Measurements from ENCODE around the gene RALGPS1. TPM values are rescaled to one million over a fixed set of nuclear protein-coding genes. Genes with fewer than 3 reads are reported as not detected.

Gene RALGPS1
- total and polyA plus RNA-seq, 2 of the 13 experiments (the other 11 are each of a cell fraction or from before 2014, with no cell fraction given): 3.7 to 6.5 TPM

DNA sequence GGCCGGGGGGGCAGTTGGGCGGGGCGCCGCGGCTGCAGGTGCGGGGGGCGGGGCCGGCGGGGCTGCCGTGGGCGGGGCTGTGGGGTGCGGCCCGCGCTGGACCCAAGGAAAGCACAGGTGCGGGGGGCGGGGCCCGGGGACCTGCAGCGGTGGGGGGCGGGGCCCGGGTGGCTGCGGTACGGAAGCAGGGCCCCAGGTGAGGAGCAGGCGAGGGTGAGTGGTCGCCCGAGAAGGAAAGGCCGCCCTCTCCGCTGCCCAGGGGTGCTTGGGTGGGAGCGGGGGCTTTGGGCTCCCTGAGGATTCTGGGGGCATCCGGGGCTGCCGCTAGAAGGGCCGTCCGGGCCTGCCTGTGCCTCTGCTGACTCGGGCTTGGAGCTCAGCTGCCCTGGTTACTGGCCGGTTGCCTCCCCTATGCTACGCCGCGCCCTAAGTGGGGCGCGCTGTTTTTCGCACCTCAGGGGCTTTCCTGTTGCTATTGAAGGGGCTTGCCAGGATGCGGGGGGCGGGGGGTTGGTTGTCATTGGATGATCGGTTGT, 767 bp downstream of the RALGPS1 start (continued):
- TF ChIP-seq, protein P1, sequence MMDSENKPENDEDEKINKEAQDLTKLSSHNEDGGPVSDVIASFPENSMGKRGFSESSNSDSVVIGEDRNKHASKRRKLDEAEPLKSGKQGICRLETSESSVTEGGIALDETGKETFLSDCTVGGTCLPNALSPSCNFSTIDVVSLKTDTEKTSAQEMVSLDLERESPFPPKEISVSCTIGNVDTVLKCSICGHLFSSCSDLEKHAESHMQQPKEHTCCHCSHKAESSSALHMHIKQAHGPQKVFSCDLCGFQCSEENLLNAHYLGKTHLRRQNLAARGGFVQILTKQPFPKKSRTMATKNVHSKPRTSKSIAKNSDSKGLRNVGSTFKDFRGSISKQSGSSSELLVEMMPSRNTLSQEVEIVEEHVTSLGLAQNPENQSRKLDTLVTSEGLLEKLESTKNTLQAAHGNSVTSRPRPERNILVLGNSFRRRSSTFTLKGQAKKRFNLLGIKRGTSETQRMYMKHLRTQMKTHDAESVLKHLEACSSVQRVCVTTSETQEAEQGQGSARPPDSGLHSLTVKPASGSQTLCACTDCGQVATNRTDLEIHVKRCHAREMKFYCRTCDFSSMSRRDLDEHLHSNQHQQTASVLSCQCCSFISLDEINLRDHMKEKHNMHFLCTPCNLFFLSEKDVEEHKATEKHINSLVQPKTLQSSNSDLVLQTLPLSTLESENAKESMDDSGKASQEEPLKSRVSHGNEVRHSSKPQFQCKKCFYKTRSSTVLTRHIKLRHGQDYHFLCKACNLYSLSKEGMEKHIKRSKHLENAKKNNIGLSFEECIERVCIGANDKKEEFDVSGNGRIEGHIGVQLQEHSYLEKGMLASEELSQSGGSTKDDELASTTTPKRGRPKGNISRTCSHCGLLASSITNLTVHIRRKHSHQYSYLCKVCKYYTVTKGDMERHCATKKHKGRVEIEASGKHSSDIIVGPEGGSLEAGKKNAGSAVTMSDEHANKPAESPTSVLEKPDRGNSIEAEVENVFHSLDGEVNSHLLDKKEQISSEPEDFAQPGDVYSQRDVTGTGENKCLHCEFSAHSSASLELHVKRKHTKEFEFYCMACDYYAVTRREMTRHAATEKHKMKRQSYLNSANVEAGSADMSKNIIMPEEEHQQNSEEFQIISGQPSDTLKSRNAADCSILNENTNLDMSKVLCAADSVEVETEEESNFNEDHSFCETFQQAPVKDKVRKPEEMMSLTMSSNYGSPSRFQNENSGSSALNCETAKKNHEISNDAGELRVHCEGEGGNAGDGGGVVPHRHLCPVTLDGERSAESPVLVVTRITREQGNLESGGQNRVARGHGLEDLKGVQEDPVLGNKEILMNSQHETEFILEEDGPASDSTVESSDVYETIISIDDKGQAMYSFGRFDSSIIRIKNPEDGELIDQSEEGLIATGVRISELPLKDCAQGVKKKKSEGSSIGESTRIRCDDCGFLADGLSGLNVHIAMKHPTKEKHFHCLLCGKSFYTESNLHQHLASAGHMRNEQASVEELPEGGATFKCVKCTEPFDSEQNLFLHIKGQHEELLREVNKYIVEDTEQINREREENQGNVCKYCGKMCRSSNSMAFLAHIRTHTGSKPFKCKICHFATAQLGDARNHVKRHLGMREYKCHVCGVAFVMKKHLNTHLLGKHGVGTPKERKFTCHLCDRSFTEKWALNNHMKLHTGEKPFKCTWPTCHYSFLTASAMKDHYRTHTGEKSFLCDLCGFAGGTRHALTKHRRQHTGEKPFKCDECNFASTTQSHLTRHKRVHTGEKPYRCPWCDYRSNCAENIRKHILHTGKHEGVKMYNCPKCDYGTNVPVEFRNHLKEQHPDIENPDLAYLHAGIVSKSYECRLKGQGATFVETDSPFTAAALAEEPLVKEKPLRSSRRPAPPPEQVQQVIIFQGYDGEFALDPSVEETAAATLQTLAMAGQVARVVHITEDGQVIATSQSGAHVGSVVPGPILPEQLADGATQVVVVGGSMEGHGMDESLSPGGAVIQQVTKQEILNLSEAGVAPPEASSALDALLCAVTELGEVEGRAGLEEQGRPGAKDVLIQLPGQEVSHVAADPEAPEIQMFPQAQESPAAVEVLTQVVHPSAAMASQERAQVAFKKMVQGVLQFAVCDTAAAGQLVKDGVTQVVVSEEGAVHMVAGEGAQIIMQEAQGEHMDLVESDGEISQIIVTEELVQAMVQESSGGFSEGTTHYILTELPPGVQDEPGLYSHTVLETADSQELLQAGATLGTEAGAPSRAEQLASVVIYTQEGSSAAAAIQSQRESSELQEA (CRISPR knock-in tag; IDR thresholded peaks at IDR 0.05; ENCODE audit: not compliant biosample characterization): no peak
- TF ChIP-seq ZBTB21 (CRISPR knock-in tag; IDR thresholded peaks at IDR 0.05) (no peak), NFKBIZ (CRISPR knock-in tag; IDR thresholded peaks at IDR 0.05) (no peak), SOX5 (CRISPR knock-in tag; IDR thresholded peaks at IDR 0.05; ENCODE audit: borderline replicate concordance) (no peak), IKZF1 (IDR thresholded peaks at IDR 0.05) (no peak), ZNF549 (CRISPR knock-in tag; IDR thresholded peaks at IDR 0.05) (no peak), MZF1 (CRISPR knock-in tag; IDR thresholded peaks at IDR 0.05; ENCODE audit: borderline replicate concordance) (no peak), GABPB1 (CRISPR knock-in tag; IDR thresholded peaks at IDR 0.05) (peak; percentile 19; the same call in 1 of the 2 replicates)
- TF ChIP-seq, protein P2, sequence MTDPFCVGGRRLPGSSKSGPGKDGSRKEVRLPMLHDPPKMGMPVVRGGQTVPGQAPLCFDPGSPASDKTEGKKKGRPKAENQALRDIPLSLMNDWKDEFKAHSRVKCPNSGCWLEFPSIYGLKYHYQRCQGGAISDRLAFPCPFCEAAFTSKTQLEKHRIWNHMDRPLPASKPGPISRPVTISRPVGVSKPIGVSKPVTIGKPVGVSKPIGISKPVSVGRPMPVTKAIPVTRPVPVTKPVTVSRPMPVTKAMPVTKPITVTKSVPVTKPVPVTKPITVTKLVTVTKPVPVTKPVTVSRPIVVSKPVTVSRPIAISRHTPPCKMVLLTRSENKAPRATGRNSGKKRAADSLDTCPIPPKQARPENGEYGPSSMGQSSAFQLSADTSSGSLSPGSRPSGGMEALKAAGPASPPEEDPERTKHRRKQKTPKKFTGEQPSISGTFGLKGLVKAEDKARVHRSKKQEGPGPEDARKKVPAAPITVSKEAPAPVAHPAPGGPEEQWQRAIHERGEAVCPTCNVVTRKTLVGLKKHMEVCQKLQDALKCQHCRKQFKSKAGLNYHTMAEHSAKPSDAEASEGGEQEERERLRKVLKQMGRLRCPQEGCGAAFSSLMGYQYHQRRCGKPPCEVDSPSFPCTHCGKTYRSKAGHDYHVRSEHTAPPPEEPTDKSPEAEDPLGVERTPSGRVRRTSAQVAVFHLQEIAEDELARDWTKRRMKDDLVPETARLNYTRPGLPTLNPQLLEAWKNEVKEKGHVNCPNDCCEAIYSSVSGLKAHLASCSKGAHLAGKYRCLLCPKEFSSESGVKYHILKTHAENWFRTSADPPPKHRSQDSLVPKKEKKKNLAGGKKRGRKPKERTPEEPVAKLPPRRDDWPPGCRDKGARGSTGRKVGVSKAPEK (CRISPR knock-in tag; IDR thresholded peaks at IDR 0.05; ENCODE audit: borderline replicate concordance): no peak
- TF ChIP-seq, protein P3, sequence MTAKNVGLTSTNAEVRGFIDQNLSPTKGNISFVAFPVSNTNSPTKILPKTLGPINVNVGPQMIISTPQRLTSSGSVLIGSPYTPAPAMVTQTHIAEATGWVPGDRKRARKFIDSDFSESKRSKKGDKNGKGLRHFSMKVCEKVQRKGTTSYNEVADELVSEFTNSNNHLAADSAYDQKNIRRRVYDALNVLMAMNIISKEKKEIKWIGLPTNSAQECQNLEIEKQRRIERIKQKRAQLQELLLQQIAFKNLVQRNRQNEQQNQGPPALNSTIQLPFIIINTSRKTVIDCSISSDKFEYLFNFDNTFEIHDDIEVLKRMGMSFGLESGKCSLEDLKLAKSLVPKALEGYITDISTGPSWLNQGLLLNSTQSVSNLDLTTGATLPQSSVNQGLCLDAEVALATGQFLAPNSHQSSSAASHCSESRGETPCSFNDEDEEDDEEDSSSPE (CRISPR knock-in tag; IDR thresholded peaks at IDR 0.05): no peak
- TF ChIP-seq, protein P4, sequence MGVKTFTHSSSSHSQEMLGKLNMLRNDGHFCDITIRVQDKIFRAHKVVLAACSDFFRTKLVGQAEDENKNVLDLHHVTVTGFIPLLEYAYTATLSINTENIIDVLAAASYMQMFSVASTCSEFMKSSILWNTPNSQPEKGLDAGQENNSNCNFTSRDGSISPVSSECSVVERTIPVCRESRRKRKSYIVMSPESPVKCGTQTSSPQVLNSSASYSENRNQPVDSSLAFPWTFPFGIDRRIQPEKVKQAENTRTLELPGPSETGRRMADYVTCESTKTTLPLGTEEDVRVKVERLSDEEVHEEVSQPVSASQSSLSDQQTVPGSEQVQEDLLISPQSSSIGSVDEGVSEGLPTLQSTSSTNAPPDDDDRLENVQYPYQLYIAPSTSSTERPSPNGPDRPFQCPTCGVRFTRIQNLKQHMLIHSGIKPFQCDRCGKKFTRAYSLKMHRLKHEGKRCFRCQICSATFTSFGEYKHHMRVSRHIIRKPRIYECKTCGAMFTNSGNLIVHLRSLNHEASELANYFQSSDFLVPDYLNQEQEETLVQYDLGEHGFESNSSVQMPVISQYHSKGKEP (CRISPR knock-in tag; IDR thresholded peaks at IDR 0.05): no peak

Measured in HepG2 (cell line).